Glomerular visceral epithelial cell (primary cell): ENCODE data around the gene SHISA8.
"Not testable (repeated sequence)": the region's sequence is repeated elsewhere in the genome, so short reads cannot be mapped to it uniquely, and the experiment has no call there.

Source experiments
- DNase-seq: peaks from one replicate; pipeline ENCODE4 v3.0.0-alpha.2; 2016; ENCODE audit errors: extremely low spot score

Gene SHISA8

GRCh38 chr22:41899110-41899509 is 15.8 kb downstream of the SHISA8 start:
- DNase-seq: no peak

- DNase-seq: no peak
Observed at GRCh38 chr22:41898645-41899044, 16.2 kb downstream of the SHISA8 start.

GRCh38 chr22:41893591-41894375 is 21.1 kb downstream of the SHISA8 start:
- DNase-seq: no peak

GRCh38 chr22:41892721-41893120 is 22.2 kb downstream of the SHISA8 start:
- DNase-seq: no peak

GRCh38 chr22:41891407-41891806 is 23.5 kb downstream of the SHISA8 start:
- no peak for DNase-seq

- DNase-seq: no peak
Observed at GRCh38 chr22:41888627-41889200, 26.2 kb downstream of the SHISA8 start.

- DNase-seq: no peak
Observed at GRCh38 chr22:41885516-41885915, 29.4 kb downstream of the SHISA8 start.

- peak; percentile 55 for DNase-seq
Observed at GRCh38 chr22:41885116-41885515, 29.8 kb downstream of the SHISA8 start.

GRCh38 chr22:41883400-41883799 is 31.5 kb downstream of the SHISA8 start:
- DNase-seq: no peak

- no peak for DNase-seq
Observed at GRCh38 chr22:41880653-41881052, 34.2 kb downstream of the SHISA8 start.

GRCh38 chr22:41876675-41877074 is 38.2 kb downstream of the SHISA8 start:
- no peak for DNase-seq

- DNase-seq: no peak
Observed at GRCh38 chr22:41876275-41876674, 38.6 kb downstream of the SHISA8 start.

GRCh38 chr22:41875531-41876270 is 39.2 kb downstream of the SHISA8 start:
- DNase-seq: no peak

- no peak for DNase-seq
Observed at GRCh38 chr22:41874090-41874489, 40.8 kb downstream of the SHISA8 start.

- DNase-seq: no peak
Observed at GRCh38 chr22:41873391-41873790, 41.5 kb downstream of the SHISA8 start.

GRCh38 chr22:41870786-41871185 is 44.1 kb downstream of the SHISA8 start:
- DNase-seq: no peak

GRCh38 chr22:41870081-41870480 is 44.8 kb downstream of the SHISA8 start:
- not testable (repeated sequence) for DNase-seq

GRCh38 chr22:41868556-41868955 is 46.3 kb downstream of the SHISA8 start:
- DNase-seq: no peak

GRCh38 chr22:41863472-41863871 is 51.4 kb downstream of the SHISA8 start:
- no peak for DNase-seq

GRCh38 chr22:41862530-41863266 is 52.2 kb downstream of the SHISA8 start:
- no peak for DNase-seq

- DNase-seq: peak; percentile 7
Observed at GRCh38 chr22:41862160-41862529, 52.7 kb downstream of the SHISA8 start.
